GM18502 (cell line): ENCODE results near the gene ZNF648.
"Not testable (repeated sequence)": the region's sequence is repeated elsewhere in the genome, so short reads cannot be mapped to it uniquely, and the experiment has no call there.

ENCODE experiments used
- ATAC-seq: cut with Tn5 transposase; IDR thresholded peaks from one replicate; pipeline ENCODE4 v1.9.1; 2021; ENCODE audit warnings: mild to moderate bottlenecking; ENCODE audit not compliant: unreplicated experiment, poor library complexity

Gene ZNF648

GRCh38 chr1:182035097-182035770 is 26.3 kb downstream of the ZNF648 start:
- ATAC-seq, result no peak

GRCh38 chr1:182032251-182032650 is 29.3 kb downstream of the ZNF648 start:
- no peak for ATAC-seq

GRCh38 chr1:182029379-182030331 is 31.9 kb downstream of the ZNF648 start:
- ATAC-seq, result peak; percentile 95

GRCh38 chr1:182029002-182029378 is 32.5 kb downstream of the ZNF648 start:
- no peak for ATAC-seq

GRCh38 chr1:182015360-182015759 is 46.2 kb downstream of the ZNF648 start:
- ATAC-seq, result no peak

GRCh38 chr1:182010800-182011370 is 50.6 kb downstream of the ZNF648 start:
- not testable (repeated sequence) for ATAC-seq

- not testable (repeated sequence) for ATAC-seq
Observed at GRCh38 chr1:182005398-182005797, 56.1 kb downstream of the ZNF648 start.

- ATAC-seq, result no peak
Observed at GRCh38 chr1:182004601-182005000, 56.9 kb downstream of the ZNF648 start.
